Pulmonary artery endothelial cell (primary cell): ENCODE data around the gene HOPX. TPM values are rescaled to one million over a fixed set of nuclear protein-coding genes. Genes with fewer than 3 reads are reported as not detected.
"Not testable (repeated sequence)": the region's sequence is repeated elsewhere in the genome, so short reads cannot be mapped to it uniquely, and the experiment has no call there.

ENCODE experiments used
- DNase-seq: peaks from one replicate; pipeline ENCODE4 v3.0.0-alpha.2; 2011; ENCODE audit warnings: low read depth, low spot score
- total RNA-seq: library from RNA; depleted of rRNA; stranded (reverse); fragments of >200 nt; gene quantifications from 2 replicates; pipeline ENCODE4 v1.2.3, GENCODE V29; 2014

The HOPX gene
- total RNA-seq, 1 donor from 2014 or later, result 28.1 TPM

DNA sequence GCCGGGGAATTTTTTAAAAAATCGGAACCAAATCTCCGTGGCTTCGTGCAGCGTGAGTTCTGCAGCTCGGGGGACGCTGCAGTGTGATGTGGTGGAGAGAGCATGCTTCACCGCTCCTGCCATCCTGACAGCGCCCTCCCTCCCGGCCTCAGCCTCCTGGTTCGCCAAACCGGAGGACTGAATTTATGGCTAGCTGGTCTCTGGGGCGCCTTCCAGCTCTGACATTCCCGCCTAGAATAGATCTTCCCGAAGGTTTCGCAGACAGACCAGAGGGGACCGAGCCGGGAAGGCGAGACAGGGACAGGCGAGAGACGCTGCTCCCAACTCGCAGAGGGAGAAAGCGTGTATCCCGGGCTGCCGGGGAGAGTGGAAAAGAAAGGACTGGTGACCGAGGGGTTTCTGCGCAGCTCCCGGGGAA is 25.9 kb downstream of the HOPX start:
- no peak for DNase-seq

DNA sequence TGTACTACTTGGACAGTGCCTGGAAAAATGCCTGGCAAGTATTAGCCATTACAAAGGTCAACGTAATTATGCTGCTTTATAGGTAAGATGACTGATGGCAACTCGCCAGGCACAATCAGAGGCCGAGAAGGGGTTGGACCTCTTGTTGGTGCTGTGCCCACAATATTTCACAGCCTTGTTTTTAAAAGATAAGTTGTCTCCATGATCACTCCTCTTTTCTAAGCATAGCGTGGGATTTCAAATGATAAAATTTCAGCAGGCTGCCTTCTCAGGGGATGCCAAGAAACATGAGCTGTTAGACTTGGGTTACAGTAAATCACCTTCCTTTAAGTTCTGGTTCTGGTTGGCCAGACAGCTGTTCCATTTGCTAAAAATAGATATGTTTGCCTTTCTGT is 26.9 kb downstream of the HOPX start:
- DNase-seq, result no peak

DNA sequence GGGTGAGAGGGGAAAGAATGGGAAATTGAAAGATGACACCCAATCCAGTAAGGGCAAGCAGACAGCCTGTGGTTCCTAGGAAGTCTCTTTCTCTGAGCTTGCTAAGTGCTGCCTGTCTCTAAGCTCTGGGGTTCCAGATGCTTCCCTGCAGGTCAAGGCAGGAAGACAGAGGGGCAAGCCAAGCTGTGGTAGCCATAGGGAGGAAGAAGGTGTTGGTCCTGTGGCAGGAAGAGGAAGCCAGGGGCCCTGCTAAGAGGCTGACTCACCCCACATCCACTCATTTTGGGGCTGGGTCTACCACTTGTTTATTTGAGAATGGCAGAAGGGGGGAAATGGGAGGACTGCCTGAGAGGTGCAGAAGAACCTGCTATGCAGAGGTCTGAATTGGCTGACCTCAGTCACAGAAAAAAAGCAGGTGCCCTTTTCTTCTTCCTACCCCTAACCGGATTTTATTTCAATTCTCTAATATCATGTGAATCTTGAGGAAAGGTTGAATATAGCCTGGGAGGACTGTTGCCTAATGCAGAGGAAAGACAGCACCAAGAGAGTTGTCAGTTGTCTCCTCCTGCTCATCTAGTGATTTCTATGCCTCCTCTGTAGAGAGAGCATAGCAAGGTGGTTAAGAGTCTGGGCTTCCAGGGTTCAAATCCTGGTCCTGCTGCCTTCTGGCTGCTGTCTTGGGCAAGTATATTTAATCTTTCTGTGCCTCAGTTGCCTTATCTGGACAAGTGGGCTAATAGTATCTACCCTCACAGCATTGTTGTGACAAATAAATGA is 27.4 kb downstream of the HOPX start:
- no peak for DNase-seq

DNA sequence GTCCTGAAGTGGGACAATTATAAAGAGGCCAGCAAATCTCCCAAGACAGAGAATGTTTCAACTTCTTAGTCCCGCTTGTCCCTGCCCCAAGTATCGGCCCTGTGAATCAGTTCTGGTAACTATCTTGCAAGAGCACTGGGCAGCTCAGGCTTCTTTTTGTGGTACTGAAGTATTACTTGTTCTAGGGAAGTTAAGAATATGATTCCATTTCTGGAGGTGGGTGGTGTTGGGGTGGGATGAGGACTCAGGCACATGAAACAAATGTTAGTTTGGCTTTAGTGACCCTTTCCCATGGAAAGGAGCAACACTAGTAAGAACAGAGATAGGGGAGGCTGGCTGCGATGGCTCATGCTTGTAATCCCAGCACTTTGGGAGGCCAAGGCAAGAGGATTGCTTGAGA is 28.9 kb downstream of the HOPX start:
- no peak for DNase-seq

DNA sequence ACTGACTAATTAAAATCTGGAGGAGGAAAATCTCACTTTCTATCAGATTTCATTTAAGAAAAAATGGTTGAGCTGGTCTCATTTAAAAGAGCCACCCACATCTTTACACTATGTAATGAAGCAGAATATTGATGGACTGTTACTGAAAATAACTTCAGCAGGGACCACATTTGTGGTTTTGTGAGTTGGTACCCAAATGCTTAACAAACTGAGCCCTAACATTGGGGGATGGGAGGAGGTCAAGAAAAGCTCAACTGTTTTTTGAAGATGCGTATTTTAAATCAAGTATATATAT is 30.1 kb downstream of the HOPX start:
- DNase-seq, result no peak

GRCh38 chr4:56650262-56651055 is 30.6 kb downstream of the HOPX start:
- DNase-seq, result no peak

GRCh38 chr4:56649445-56650261 is 31.4 kb downstream of the HOPX start:
- no peak for DNase-seq

DNA sequence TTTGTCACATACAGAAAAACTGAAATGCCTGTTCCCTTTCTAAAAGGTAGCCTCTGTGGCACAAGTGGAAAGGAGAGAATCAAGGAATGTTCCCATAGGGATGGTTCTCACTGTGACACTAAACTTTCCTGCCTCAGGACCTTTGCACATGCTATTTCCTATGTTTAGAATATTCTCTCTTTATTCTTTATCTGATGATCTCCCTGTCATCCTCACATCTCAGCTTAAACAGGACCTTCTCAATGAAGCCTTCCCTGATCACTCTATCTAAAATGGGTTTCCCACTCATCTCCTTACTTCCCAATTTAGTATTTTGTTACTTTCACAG is 32.3 kb downstream of the HOPX start:
- no peak for DNase-seq

DNA sequence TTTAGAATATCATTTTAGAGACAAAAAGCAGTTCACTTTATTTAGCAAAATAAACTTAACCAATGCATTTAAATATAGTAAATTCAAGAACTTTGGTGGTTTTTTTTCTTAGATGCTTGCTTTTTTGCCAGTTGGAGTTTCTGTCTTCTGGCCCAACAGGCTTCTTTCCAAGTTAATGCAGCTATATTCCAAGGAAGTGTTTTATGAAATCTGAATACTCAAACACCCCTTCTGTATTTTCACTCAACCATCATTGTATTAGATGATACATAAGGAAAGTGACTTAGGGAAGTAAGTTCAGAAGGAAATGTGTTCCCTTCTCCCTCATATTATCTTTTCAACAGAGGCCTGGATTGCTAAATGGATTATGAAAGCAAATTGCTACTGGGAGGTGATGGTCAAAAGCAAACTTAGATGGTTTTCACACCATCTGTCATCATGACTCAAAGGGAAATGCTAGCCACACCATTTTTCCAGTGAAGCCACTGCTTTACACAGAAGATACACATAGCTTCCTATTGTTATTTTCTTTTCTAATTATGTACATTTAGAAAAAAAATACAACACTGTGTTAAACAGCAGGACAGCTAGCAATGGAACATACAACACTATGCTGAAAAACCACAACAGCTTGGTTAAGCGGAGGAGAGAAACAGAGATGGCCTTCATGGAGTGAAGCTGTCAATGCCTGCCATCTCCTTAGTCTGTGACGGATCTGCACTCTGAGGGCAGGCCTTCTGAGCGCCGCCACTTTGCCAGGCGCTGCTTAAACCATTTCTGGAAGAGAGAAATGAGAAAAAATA is 32.9 kb downstream of the HOPX start:
- no peak for DNase-seq

GRCh38 chr4:56646341-56646740 is 34.8 kb downstream of the HOPX start:
- no peak for DNase-seq

DNA sequence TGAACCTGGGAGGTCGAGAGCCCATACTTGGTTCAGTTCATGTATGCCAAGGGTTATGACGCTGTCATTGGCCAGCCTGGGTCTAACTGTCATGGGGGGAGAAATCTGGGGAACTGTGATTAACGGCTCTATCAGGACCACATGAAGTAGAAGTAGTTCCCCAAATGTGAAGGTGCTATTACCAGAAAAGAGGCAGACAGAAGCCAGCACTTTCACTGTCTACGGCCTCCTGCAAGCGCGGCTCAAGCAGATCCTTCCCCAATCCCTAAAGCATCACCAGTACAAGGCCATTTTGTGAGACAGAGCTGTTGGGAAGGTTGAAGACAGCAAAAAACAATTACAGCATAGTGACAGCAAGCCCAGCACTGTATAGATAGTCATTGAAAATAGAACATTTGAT is 37.5 kb downstream of the HOPX start:
- no peak for DNase-seq

DNA sequence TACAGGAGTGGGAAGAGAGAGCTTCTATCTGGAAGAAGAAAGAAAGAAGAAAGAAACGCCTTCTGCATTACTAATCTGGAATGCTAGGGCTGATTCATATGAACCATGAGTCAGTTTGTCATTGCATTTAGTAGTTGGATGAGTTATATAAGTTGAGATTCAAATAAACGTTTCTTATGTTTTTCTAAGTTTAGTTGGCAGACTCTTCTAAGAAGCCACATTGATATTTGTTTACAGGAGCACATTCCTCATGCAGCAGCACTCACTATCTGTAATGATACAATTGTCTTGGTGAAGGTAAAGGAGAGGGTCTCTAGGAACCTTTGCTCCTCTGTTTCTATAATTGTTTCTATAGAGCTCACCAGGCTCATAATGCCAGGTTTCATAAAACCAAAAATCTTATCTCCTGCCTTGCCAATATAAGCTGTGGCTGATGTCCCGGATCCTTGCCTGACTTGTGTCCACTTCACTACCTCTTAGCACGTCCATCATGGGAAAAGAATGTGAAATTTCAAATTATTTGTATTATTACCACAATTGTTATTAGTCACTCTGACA is 39.5 kb downstream of the HOPX start:
- DNase-seq, result peak; percentile 58

GRCh38 chr4:56640621-56641493 is 40.2 kb downstream of the HOPX start:
- no peak for DNase-seq

DNA sequence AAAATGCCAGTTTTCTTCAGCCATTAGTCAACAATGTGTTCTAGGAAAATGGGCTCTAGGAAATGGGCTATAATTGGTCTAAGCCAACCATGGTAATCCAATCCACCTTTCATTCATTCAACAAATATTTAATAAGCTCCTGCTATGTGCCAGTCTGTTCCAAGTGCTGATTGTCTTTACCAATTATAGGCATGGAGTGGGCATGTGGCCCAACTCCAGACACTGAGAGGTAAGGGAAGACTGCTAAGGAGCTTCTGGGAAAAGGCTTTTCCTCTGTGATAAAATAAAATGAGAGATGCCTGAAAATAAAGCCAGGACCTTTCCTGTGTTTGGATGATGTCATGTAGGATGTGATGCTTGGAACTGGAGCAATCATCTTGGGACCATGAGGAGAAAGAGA is 43.3 kb downstream of the HOPX start:
- no peak for DNase-seq

DNA sequence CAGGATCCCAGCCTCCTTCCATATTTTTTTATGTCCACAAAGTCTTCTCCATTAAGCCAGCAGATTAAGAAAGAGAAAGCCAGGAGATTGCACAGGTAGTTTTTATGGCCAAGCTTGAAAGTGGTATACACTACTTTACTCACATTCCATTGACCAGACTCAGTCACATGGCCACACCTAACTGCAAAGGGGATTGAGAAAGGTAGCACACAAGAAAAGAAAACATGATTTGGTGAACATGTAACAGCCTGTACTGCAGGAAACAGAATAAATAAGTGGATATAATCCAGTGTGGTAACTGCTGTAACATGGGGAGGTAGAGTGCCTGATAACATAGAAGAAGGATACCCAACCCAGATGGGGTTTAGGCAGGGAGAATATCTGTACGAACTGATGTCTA is 43.9 kb downstream of the HOPX start:
- DNase-seq, result no peak

GRCh38 chr4:56634954-56635353 is 46.1 kb downstream of the HOPX start:
- not testable (repeated sequence) for DNase-seq

GRCh38 chr4:56633486-56633885 is 47.6 kb downstream of the HOPX start:
- no peak for DNase-seq

- DNase-seq, result no peak
These were observed 50.0 kb downstream of the HOPX start for GRCh38 chr4:56630876-56631666.

DNA sequence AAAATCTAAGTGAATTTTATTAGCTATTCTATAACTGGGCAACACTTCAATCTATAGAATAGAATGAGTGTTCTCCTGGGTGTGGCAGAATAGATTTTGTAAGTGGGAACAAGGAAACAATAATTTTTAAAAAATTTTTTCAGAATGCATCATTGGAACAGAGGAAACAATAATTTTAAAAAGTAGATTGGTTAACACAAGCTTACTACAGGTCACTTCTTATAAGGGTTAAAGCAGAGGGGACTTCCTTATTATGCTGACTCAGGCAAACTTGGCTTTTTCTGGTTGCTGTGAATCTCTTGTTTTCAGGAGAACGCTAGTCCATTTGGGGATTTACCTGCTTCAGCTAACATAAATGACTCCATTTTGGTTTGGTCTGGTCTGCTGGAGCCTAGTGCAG is 52.5 kb downstream of the HOPX start:
- DNase-seq, result no peak
